ENCODE data around the gene MACROD2.

The MACROD2 gene

DNA sequence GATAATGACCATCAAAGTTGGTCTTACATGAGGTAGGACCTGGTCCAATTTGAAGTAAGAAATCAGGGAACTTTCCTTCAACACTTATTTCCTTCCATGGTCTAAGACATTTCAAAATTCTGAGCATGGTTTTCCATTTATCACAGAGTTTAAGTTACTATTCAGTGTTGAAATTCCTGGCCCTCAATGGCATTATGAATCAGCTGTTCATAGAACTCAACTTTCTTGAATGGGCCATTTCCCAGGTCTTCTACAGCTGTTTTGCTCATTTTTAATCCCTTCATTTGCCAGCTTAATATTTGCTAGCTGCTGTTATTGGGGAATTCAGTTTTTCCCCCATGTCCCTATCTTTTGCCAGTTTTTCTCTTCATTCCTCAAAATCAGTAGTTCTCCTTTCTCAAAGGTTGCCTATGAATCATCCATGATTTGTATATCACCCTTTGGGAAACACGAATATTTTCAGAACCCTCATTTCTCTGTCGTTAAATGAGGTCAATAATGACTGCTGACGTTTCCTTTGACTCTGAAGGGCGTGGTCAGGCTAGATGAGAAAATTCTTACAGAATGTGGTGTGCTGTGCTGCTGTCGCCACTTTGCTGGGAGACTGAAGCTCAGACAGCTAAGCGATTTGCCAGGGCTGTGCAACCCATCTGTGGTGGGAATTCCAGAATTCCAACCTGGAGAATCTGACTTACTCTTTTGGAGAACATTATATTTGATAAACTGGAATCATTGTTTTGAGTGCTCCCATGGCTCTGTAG is 558.6 kb downstream of the MACROD2 start:
- DNase-seq = no peak

DNA sequence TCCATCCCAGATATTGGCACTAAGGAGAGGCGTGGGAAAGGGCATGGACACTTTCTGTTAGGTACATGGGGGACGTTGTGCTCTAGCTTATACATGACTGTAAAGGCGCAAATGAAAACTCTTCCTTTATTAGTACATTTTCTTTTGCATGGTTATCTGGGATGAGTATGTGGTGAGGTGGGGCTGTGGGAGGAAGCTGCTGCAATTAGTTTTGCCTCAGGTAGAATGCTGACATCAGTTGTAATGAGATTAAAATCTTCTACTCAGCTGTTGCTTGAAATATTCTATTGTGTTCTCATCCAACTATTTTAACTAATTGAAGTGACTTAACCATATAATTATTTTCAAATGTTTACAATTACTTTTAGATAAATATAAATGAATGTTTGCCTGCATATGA is 560.4 kb downstream of the MACROD2 start:
- DNase-seq = no peak

DNA sequence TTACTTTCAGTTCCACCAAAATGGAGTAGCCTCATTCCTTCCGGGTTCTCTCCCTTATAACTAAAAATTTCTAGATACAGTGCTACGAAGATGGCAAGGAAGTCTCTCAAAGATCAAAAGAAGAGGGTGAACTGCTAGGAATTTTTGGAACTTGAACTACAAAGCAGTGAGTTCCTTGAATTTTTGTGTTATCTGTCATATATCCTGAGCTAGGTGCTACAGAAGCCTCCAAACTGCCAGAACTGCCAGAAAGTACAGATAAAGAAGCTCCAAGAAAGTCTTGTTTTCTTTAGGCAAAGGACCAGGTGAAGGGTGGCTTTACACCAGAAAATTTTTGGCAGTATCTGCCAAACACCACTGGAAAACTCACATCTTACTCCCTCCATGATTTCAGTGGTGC is 560.9 kb downstream of the MACROD2 start:
- DNase-seq = no peak

DNA sequence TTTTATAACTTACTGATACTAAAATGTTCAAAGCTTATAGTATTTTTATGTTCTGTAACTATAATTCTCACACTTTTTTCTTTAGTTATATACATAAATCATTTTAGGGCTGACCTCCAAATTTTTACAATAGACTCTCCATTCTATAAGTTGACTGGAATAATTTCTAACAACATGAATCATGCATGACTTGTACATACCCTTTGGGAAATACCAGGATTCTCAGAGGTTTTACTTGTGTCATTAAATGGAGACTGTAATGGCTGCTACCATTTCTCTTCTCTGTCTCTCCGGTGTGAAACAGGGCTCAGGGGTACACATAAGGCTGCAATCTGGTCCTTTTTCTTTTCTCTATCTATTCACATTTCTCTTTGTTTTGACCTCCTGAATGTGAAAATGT is 564.3 kb downstream of the MACROD2 start:
- no peak for DNase-seq

DNA sequence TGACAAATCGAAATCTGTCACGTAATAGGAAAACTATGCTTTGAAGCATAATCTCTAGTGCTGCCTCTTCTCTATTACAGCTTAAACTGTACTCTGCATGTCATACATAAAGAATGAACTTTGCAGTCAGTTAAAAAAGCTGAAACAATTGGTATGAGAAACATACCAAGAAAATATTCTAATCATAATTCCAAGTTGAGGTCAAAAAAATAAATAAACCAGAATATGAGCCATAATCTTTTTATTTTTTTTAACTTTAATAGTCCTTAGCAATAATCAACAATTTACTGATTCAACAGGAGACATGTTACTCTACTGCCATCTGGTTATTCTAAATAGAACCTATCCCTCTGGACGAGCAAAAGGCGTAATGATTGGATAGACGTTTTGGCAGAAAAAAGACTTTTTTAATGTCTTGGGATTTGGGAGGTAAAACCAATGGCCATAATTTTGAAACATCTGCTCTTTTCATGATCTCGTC is 566.5 kb downstream of the MACROD2 start:
- DNase-seq = no peak

DNA sequence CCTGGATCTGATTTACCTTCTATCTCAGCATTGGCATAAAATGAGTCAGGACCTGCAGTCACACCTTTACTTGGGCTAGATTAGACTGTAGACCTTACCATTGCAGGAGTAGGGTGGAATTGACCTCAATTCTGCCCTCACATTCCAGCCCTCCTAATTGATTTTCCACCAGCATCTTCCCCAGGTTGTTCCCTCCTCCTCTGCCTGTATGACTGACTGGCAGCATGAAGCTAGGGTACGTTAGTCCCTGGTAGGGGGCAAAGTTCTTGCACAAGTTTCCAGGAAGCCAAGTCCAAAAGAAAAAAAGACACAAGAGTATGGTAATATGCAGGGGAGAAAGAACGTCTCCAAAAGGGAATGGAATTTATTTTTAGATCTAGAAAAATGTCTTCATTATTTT is 567.7 kb downstream of the MACROD2 start:
- no peak for DNase-seq

DNA sequence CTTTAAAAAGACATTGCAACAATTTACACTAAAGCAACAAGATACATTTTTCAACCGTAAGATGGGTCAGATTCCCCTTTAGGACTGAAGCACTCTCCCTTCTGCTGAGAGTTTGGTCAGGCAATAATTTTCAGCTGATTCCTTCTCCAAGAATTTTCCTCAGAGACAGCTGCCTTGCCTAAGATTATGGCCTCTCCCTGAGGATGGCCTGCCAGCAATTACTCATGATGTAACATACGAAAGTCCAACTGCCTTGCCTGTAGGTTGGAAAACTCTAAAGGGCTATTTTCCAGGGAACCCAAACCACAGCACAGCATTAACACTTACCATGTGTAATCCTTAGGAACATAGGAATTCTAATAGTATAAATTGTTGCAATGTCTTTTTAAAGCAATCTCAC is 571.2 kb downstream of the MACROD2 start:
- no peak for DNase-seq

DNA sequence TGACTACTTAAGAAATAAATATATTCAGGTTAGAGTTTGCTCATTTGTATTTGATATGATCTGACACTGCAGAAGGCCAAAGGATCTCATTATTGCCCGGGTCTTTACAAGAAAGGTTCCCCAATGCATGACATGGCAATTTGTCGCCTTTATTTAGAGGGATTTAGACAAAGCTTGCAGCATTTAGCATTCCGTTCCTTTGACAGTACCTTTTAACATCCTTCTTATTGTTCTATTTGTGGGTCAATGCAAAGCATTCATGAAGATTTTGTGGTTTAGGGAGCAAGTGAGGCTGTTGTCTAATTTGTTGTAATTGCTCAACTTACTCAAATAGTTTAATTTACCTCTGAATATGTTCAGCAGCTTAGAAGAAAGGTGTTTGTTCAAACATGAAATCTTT is 572.9 kb downstream of the MACROD2 start:
- DNase-seq = no peak

DNA sequence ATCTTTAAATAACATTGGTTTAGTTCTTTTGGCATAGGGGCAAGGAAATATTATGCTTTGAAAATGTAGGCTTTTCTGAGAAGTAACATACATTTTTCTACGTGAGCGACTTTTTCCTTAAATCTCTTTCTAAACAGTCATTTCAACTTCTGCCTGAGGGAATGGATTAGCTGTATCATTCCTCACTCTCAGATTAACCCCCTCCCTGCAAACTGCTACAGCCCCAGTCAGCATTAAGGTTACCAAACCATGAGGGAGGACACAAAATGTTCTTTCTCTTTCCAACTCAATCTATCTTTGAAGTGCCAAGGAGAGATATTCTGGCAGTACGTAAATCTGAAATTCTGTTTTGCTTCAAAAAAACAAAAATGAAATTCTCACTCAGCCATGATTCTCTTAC is 573.4 kb downstream of the MACROD2 start:
- no peak for DNase-seq

DNA sequence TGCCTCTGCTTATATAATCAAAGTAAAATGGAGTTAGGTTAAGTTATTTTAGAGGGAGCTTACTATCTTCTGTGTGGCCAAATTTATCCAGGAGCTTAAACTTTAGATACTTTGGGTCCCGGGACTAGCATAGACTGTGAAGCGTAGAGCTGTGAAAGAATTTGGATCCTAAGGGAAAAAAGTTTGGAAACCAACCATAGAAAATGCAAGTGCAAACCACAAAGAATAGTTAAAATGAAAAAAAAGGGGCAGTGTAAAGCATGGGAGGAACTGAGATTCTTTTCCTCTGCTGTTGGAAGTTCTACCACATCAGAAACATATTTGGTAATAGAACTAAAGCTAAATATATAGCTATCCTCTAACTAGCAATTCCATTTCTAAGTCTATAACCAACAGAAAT is 574.3 kb downstream of the MACROD2 start:
- DNase-seq = no peak

DNA sequence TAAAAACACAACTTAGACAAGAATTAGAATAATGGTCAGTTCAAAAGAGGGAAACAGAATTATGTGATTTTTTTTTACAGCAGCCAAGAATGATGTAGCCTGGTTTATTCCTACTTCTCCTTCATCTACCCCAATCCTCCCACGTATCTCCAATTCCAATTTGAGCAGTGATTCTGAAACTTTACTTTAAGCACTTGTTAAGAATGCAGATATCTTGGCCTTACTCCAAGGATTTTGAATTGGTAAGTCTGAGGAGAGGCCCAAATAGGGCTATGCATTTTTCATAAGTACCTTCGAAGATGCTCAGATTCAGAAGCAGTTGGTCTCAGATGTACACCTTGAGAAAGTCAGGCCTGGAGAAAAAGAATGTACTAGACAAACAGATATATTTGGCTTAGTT is 575.5 kb downstream of the MACROD2 start:
- DNase-seq = no peak

DNA sequence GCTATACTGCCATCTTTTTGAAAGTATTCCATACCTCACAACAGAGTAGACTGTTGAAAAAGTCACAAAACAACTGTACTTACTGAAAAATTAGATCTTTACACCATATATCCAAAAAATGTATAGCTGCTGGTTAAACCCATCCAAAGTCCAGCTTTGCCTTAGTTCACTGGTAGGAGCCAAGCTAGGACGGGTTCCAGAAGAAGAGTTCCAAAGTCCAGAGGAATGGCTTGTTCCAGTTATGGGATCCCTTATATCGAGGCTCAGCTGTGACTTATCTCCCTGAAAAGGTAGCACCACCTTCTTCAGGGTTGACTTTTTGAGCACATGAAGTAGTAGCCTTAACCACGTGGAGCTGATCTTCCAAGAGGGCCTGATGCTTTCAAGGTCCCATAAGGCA is 578.4 kb downstream of the MACROD2 start:
- no peak for DNase-seq

DNA sequence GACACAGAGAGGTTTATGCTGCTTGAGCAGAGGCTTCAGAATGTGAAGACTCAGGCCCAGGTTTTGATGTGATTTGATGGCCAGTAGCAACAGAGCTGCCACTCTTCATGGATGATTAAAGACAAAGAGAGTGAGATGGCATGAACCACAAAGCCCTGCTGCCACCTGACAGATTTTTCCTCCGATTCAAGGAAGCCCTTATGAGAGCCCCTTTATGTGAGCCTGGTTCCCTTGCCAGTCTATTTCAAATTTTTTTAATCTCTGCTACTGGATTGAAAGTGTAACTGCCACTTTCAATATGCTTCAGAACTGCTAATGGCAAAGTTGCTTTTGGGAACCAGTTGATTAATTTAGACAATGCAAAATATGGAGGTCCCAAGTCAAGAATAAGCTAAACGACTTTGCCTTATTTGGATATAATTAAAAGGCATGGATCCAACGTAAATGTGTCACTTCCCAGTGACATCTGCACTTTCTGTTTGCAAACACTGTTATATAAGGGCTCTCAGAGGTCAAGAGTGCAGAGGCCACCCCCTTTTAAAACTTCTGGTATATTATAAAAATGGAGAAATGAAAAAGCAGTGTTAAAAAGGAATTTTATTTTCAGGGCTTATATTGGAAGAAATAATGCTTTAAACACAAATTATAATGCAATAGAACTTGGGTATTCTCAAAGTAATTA is 581.0 kb downstream of the MACROD2 start:
- no peak for DNase-seq

DNA sequence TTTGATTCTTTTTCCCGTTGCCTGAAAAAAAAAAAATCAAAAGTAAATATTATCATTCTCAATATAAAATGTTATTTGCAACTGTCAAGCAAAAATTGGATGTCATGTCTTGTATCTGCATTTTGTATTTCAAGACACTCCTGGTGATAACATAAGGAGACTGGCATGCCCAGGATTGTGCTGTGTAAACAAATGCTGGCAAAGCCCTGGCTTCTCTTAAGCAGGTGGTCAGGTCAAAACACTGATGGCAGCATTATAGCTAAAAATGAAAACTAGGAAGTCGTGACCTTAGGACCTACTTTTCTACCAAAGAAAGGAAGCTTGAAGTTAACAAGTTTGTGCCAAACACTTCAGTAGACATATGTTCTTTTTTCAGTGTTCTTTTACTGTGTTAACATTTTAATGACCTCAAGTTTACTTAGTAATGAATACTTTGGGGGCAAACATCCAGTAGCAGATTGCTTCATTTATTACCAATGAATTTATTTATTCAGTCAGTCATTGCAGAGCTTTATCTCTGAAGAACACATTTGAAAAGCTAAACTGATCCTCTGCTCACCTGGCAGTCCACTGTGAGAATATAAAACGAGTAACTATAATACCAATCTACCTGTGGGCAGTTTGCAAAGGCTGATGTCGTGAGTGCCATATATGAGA is 585.2 kb downstream of the MACROD2 start:
- no peak for DNase-seq

DNA sequence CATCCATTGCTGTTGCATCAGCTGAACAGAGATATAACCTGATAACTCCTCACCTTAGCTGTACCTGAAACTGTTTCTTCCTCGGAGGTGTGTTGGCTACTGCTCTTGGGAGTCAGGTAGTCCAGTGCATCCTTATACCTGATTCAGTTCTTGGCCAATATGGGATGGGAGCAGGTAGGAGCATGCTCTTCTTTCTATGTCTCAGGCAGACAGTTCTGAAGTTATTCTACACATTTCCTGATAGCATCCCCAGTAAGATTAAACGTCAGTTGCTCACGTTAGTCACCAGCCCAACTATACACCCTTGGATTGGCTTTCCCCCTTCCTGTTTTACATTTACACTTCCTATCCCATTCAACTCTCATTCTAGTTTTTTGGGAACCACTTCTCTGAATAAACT is 586.4 kb downstream of the MACROD2 start:
- no peak for DNase-seq

DNA sequence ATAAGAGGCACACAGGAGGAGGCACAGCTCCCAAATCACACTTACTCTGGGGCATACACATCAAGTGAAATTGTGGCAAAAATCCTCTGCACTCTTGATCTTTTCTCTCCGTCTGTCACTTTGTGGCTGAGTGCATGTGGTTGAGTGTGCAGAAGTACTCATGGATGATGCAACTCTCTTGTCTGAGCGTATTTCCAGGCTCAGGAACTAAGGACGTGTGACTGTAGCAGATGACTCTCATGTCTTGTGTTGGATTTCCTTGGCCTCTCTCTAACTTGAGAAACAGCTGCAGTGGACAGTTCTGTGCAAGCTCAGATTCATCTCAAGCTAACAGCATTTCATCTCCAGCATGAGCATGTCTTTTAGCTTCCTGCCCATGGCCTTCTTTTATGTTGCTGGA is 587.5 kb downstream of the MACROD2 start:
- DNase-seq = no peak

DNA sequence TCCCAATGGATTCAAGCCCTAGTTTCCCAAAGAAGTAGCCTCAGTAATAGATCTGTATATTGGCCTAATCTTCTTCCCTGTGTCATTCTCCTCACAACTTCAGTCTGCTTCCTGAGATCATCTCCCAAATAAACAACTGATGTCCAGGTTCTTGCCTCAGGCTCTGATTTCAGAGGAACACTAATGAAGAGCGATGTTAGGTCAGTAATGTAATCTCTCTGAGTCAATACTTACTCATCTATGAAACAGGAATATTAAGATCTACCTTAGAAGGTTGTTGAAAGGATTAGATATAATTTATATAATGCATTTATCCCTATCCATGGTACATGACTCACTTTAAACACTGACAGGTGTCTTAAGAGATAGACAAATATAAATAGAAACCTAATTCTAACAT is 588.1 kb downstream of the MACROD2 start:
- no peak for DNase-seq

DNA sequence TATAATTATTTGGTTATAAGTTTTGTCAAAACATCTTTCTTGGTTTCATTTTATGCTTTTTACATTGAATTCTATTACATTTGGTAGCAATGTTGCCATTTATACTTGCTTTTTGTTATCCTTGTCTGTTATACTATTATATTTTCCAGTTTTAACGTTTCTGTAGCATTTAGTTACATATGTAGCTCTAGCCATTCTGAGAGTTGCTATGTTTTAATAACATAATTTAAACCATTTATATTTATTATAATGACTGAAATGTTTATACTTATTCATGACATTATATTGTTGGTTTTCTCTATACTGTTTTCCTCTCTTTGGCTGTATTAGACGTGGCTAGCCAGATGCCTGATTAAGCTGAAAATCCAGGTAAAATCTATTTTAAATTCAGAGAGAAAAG is 594.1 kb downstream of the MACROD2 start:
- no peak for DNase-seq

DNA sequence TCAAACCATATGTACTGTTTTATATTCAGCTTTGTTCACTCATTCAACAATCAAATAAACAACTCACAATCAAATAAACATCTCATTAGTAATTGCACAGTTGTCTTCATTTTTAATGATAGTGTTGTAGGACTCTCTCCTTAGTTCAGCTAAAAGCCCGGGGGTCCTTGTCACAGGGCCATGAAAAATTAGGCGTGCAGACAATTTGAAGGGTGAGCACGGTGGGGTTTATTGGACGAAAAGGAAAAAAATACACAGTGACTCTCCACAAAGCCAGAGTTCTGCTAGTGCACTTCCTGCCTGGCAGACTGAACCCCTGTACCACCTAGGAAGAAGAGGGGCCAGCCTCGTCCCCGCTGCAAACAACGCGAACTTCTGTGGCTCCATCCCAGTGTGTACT is 599.7 kb downstream of the MACROD2 start:
- DNase-seq = no peak

DNA sequence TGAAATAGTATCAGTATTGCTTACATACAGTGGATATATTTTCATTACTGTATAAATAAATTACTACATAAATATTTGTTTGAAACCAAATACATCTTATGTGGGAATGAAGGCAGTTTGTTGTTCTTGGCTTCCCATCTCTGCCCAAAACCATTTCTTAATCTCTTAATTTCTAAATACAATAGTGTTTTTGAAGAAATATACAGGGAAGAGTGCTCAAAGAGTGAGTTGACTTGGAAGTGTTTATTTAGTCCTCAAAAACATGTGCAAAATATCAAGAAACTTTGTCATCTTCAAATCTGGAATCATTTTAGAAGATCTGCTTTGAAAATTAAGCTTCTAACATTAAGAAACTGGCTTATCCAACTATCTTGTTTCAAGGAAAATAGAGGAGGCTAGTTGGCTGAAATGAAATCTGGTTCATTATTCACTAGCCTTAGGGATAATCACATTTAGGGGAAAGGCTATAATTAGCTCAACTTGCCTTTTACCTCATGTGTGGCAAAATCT is 601.9 kb downstream of the MACROD2 start:
- DNase-seq = no peak

DNA sequence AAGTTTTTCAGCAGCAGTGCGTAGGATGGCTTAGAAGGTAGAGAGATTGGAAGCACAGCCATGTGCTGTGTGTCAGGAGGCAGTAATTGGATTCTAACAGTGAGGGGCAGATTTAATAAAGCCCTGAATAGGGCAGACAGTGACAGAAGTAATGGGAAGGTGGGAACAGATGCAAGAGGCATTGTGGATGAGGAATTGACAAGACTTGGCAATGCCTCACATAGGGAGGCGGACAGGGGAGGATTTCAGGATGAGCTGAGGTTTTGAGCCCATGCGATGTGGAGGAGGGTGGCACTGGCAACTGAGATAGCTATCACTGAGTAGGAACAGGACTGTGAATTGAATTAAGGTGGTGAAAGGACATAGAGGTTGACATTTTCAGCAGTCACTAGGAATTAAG is 604.3 kb downstream of the MACROD2 start:
- DNase-seq = no peak

DNA sequence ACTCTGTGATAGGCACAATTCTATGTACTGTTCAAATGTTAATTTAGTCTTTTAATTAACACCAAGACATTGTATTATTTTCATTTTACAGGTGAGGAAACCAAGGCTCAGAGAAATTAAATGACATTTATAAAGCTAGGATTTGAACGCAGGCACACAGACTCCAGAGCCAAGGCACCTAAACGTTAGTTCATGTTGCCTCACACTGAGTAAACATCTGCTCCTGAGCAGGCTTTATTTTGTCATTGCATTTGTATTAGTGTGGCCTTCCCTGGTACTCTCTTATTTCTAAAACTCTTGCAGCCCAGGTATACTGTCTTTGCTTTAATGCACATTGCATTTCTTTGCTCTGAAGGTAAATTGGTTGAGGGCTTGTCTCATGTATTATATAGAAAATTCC is 605.2 kb downstream of the MACROD2 start:
- no peak for DNase-seq

DNA sequence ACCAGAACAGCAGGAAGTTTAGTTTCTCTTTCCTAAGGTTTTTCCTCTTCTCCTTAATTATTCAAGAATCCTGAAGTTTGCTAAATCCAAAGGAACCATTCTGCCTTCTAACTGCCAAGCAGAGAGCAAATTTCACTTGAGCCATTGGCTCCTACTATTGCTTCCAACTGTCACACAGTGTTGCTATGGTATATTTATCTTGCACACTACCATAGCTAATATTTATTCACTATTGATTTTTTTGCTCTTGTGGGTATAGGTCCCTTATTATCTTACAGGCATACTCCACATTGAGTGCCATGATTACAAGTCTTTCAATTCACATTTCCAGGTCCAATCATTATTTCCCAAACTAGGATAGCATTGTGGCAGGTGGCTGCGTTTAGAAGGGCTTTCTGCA is 608.8 kb downstream of the MACROD2 start:
- no peak for DNase-seq
